Hindlimb muscle (tissue), 1 donor: ENCODE data around the gene TDRD9. TPM values are rescaled to one million over a fixed set of nuclear protein-coding genes. Genes with fewer than 3 reads are reported as not detected.
A peak's percentile ranks its signal among the peaks of the same experiment; 100 is the strongest.
"Not testable (repeated sequence)": the region's sequence is repeated elsewhere in the genome, so short reads cannot be mapped to it uniquely, and the experiment has no call there.

Experiments
- DNase-seq: peaks from one replicate; pipeline ENCODE4 v3.0.0-alpha.2; 2013
- polyA plus RNA-seq: library from polyadenylated mRNA; unstranded; fragments of 120-200 nt; gene quantifications from one replicate; pipeline ENCODE4 v1.2.1, GENCODE V29; 2013; ENCODE audit not compliant: insufficient read length

Gene TDRD9
- polyA plus RNA-seq, 1 donor = 0.08 TPM

- DNase-seq = no peak
Observed at GRCh38 chr14:103894034-103894722, 34.1 kb upstream of the TDRD9 start.

DNA sequence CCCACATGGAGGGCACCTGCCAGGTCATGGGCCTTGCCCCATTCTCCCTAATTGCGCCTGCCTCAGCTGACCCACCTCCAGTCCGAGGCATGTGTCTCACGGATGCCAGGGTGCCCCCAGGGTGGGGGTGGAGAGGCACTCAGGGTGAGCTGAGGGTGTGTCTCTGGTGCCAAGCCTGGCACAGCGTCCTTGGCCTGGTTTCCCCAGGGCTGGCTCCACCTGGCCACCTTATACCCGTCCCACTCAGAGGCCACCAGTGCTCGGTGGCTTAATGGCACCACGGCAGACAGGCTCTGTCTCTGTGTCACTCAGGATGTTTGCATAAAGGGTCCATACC lies 33.6 kb upstream of the TDRD9 start:
- no peak for DNase-seq

DNA sequence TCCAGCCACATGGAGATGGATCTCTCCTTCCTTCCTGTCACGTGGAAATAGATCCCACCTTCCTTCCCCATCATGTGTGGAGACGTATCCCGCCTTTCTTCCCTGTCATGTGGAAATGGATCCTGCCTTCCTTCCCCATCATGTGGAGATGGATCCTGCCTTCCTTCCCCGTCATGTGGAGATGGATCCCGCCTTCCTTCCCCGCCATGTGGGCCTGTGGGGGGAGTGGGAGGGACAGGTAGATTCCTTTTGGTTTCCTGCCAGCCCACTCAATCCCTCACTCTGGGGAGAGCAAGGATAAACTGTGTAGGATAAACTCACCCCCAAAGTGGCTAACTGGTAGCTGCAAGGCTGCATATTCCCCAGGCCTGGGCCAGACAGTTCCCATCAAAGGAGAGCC lies 31.7 kb upstream of the TDRD9 start:
- no peak for DNase-seq

GRCh38 chr14:103897075-103897947 lies 30.9 kb upstream of the TDRD9 start:
- DNase-seq = no peak

GRCh38 chr14:103898204-103898603 lies 30.1 kb upstream of the TDRD9 start:
- no peak for DNase-seq

DNA sequence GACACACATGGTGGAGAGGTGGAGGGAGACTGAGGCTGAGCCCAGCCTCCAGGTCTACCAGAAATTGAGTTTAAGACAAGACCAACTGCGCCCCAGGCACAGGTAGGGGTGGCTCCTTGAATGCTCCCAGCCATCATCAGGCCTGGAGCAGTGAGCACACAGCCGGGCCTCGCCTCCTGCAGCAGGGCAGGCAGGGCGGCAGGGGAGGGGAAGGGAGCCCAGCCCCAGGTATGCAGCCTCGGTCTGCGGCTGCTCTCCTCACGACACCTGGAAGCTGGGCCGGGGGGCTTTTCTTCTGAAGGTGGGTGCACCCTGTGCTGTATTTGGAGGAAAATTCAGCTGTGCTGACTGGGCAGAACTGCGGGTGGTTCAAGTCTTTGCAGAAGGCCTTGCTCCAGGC lies 29.5 kb upstream of the TDRD9 start:
- DNase-seq = no peak

DNA sequence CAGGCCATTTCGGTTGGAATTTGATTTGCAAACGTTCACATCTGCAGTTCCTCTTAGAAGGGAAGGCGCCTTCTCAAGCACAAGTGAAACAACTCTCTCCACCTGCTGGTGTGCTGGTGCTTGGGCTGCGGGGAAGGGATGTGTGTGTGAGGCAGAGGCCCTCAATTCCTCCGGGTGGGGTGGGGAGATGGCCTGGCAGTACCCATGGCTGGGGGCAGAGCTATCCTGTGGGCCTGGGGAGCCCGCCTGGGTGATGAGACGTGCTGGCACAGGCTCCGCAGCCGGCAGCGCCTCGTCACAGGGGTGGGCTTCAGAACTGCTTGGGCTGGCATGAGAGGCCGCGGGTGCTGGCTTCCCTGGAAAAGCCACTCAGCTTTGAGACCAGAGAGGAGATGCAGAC lies 28.9 kb upstream of the TDRD9 start:
- DNase-seq = no peak

DNA sequence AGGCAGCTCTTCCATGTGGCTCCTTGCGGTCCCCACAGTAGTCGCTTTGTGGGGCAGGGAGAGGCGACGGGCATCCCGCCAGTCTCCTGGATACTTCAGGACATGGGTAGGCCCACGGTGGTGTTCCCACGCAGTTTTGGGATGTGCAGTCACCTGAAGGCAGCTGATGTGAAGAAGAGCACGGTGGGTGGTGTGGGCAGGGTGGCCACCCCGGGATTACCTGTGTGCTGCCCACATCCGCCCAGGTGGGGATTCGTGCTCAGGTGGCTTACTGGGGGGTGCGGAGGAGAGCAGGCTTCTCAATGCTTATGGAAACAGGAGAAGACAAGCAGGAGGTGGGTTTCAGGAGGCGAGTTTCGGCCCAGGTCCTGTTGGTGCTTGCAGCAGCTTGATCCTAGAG lies 28.4 kb upstream of the TDRD9 start:
- DNase-seq = no peak

GRCh38 chr14:103904493-103905107 lies 23.7 kb upstream of the TDRD9 start:
- no peak for DNase-seq

DNA sequence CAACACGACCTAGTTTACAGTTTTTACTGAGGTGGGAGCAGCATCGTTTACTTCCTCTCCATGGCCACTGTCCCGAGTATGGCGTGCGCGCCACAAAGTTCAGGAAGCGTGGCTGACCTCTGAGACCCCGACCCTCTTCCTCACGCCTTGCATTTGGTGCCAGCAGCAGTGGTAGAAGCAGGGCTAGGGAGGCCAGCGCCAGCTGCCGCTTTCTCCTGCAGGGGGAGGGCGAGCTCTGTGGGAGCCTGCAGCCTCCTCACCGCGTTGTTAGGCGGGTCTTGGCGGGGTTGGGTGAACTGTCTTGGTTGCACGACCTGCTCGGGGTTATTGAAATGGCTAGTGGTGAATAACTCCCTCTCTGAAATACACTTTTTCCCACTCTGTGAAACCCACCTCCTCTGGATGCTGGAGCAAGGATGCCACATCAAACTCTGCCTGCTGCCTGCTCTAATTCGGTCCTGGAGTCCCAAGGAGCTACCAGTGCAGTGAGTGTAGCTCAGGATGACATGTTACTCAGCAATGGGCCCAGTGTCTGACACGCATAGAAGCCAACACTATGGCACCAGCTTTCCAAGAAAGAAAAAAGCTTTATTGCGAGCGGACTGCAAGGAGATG lies 22.3 kb upstream of the TDRD9 start:
- no peak for DNase-seq

GRCh38 chr14:103908580-103908979 lies 19.7 kb upstream of the TDRD9 start:
- no peak for DNase-seq

DNA sequence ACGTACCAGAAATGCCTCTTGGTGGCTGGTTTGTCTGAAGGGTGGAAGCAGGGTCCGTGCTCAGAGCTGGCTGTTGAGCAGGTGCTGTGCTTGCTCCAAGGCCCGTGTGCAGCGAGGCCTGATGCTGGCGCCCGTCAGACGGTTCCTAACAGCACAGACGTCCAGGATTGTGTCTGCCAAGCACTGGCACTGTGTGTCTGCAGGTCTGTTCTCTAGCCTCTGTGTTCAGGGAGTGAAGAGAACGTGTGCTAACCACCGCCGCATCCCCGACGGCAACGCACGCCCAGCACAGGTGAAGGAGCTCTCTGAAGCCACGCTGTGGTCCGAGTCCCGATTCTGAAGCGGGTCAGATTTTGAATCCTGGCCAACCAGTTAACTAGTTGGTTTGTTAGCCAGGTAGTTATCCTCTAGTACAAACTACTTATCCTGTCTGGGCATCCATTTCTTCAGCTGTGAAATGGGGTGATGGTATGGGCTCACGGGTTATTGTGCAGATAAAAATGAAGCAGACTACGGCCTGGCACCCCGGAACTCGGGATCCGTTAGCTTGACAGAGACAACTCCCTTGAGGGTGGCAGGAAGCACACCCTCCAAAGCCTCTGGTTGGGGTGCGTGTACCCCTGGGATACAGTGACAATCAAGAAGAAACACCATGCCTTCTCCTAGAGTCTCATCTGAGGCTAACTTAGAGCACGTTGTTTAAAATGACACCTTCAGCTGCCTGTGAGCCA lies 18.6 kb upstream of the TDRD9 start:
- DNase-seq = no peak

- DNase-seq = peak; percentile 75
Observed at GRCh38 chr14:103910262-103910935, 17.9 kb upstream of the TDRD9 start.

- DNase-seq = no peak
Observed at GRCh38 chr14:103910984-103911383, 17.3 kb upstream of the TDRD9 start.

GRCh38 chr14:103915616-103916015 lies 12.6 kb upstream of the TDRD9 start:
- no peak for DNase-seq

DNA sequence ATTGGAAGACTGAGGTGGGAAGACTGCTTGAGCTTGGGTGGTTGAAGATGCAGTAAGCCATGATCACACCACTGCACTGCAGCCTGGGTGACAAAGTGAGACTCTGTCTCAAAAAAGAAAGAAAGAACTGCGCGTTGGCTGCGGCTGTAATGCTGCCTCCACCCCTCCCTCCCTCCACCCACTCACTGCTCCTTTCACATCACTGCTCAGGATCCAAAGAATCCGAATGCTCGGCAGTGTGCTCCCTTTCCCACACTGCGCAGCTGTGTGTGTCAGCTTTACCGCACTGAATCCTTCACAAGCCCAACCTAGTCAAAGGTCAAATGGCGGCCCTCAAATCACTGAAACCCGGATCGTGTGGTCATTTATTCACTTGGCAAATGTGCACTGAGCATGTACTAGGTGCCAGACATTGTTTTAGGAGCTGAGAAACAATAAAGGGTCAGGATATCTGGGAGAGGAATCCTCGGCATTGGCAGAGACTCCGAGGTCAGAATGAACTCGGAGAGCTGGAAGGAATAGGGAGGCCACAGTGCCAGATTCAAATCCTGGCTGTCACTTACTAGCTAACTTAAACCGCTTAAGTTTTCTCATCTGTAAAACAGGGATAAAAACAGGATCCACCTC lies 11.5 kb upstream of the TDRD9 start:
- no peak for DNase-seq

DNA sequence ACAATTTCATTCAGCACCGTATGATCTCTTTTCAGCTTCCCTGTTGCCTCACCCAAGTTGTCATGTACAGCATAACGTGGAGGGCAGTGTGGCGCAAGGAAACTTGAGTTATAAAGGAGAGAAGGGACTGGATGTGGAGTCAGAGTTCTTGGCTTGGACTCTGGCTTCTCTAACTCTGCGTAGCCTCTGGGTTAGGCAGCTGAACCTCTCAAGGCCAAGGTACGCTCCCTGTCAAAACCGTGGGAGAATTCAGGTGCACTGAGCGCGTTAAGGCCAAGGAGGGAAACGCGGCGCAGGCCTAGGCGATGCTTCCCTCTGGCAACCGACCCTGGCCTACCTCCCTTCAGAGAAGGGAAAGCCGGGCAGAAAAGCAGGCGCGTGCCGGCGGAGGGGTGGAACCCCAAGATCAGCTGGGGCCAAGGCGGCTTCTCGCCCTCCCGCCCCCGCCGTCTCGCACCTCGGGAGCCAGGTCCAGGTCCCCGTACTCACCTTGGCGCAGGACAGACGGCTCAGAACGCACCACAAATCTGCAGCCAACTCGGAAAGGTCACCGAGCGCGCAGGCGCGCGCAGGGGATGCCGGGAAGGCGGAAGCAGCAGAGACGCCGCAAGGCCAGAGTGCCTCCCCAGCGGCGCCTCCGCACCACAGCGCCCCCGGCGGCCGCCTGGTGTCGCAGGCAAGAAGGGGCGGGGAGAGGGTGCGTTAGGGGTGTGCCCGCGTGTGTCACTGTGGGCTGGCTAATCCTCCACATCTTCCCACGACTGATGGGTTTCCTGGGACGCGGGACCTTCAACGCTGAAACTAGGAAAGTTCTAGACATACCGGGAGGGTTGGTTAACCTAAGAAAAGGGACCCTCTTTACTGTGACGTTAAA lies 7.0 kb upstream of the TDRD9 start:
- peak; percentile 97 for DNase-seq

GRCh38 chr14:103921855-103922200 lies 6.4 kb upstream of the TDRD9 start:
- DNase-seq = not testable (repeated sequence)

DNA sequence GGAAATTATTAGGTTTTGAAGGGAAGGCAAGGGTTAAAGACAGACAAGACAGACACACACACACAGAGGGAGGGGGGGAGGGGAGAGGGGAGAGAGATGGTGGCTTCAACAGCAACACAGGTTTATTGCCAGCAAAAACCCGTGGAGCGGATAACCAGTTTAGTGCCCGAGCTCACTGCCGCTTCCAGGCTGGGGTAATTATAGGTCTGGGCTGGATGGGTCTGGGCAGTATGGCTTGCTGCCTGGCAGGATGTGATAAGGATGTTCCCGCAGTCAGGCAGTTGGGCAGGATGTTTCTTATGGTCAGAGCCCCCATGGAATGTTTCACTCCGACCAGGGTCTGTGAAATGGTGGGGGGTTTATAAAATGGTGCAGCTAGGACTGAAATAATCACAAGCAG lies 4.4 kb upstream of the TDRD9 start:
- DNase-seq = no peak

- DNase-seq = no peak
Observed at GRCh38 chr14:103925316-103925715, 2.9 kb upstream of the TDRD9 start.

DNA sequence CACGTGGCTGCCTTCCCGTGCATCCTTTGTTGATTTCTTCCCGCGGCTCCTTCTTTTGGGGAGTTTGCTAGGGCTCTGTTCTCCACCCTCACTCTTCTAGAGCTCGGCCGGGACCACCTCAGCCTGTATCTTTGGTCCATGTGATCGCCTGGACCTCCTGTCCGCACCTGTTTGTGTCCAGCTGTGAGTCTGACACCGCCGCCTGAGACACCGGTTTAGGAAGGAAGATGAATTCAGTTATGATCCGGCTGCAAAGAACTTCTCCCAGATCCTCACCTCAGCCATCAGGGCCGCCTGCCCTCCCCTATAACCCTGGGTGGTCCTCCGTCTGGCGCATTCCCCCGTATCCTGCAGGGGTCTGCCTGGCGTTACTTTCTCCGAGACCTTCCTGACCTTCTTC lies 690 bp upstream of the TDRD9 start:
- no peak for DNase-seq
